B cell (primary cell): ENCODE data around the gene C1orf122. TPM values are rescaled to one million over a fixed set of nuclear protein-coding genes. Genes with fewer than 3 reads are reported as not detected.

Experiments
- ATAC-seq: fragments of 200-7000 bp; cut with Tn5 transposase; one replicate; pipeline ENCODE4 v1.10.0; 2021; ENCODE audit warnings: low read depth, mild to moderate bottlenecking, moderate number of reproducible peaks, moderate library complexity
- CTCF ChIA-PET: fragments of 350-600 bp; sonication (Branson Sonifier 250); formaldehyde crosslinking; loops from one replicate; lab custom pipeline; 2021; ENCODE audit warnings: antibody characterized with exemption, inconsistent platforms; lab: Charles Lee
- POLR2A ChIA-PET: fragments of 350-600 bp; sonication (Branson Sonifier 250); formaldehyde crosslinking; loops from one replicate; lab custom pipeline; 2021; ENCODE audit warnings: antibody characterized with exemption; lab: Charles Lee
- DNase-seq: peaks from one replicate; pipeline ENCODE4 v3.0.0; 2013
- H2AFZ ChIP-seq: 2 replicates; pipeline ENCODE4 v1.6.1; 2012; ENCODE audit warnings: mild to moderate bottlenecking, low read depth, low read length; ENCODE audit not compliant: insufficient read depth, poor library complexity, severe bottlenecking
- H3K27ac ChIP-seq, 2 donors: 1 replicate in 1 of 2; 2 replicates in 1 of 2; pipeline ENCODE4 v1.5.1; 2012 to 2013; ENCODE audit warnings: low read length in 2 of 2, mild to moderate bottlenecking in 2 of 2, moderate library complexity in 1 of 2
- H3K27me3 ChIP-seq, 4 experiments: fragments of 200-600 bp in 1 of 4; sonication (generic) in 1 of 4; replicated peaks in 1 of 4; 1 replicate in 2 of 4; 2 replicates in 2 of 4; pipeline versions ENCODE4 v1.6.1 to v1.7.0; 2013 to 2016; ENCODE audit warnings: low read length in 3 of 4, mild to moderate bottlenecking in 2 of 4, mixed read lengths in 1 of 4, moderate library complexity in 1 of 4; ENCODE audit not compliant: insufficient read depth in 4 of 4, control insufficient read depth in 3 of 4; ENCODE audit errors: control extremely low read depth in 1 of 4
- H3K36me3 ChIP-seq, 2 experiments: replicated peaks in 1 of 2; 1 replicate in 1 of 2; 2 replicates in 1 of 2; pipeline versions ENCODE4 v1.6.1 to v1.7.1; 2013; ENCODE audit warnings: low read length in 1 of 2; ENCODE audit not compliant: insufficient read depth in 2 of 2, control insufficient read depth in 1 of 2; ENCODE audit errors: control extremely low read depth in 1 of 2, extremely low read depth in 1 of 2
- H3K4me1 ChIP-seq, 2 donors: fragments of 200-600 bp in 1 of 2; sonication (generic) in 1 of 2; 1 replicate in 1 of 2; 2 replicates in 1 of 2; pipeline versions ENCODE4 v1.5.1 to v1.6.1; 2013 to 2017; ENCODE audit warnings: low read length in 2 of 2; ENCODE audit not compliant: control insufficient read depth in 2 of 2, insufficient read depth in 2 of 2
- H3K4me2 ChIP-seq: replicated peaks from 2 replicates; pipeline ENCODE3; 2012; ENCODE audit warnings: mild to moderate bottlenecking, low read depth, low read length; ENCODE audit not compliant: poor library complexity, severe bottlenecking
- H3K4me3 ChIP-seq, 5 experiments: fragments of 200-600 bp in 1 of 5; sonication (generic) in 1 of 5; 1 replicate in 3 of 5; 2 replicates in 2 of 5; pipeline versions ENCODE4 v1.5.1 to v1.7.0; 2011 to 2016; ENCODE audit warnings: low read length in 4 of 5, mild to moderate bottlenecking in 4 of 5, low read depth in 2 of 5, control low read depth in 1 of 5, moderate library complexity in 1 of 5; ENCODE audit not compliant: insufficient read depth in 1 of 5; ENCODE audit errors: control extremely low read depth in 1 of 5, extremely low read depth in 1 of 5
- H3K79me2 ChIP-seq: fragments of 200-600 bp; sonication (generic); one replicate; pipeline ENCODE4 v1.6.0; 2016; ENCODE audit warnings: low read length; ENCODE audit not compliant: control insufficient read depth, insufficient read depth
- H3K9ac ChIP-seq: fragments of 200-600 bp; sonication (generic); 2 replicates; pipeline ENCODE4 v1.6.1; 2017; ENCODE audit warnings: mild to moderate bottlenecking, low read length, moderate library complexity
- H3K9me3 ChIP-seq, 3 donors: one replicate each; pipeline versions ENCODE4 v1.6.1 to v1.7.1; 2013; ENCODE audit warnings: low read length in 2 of 3; ENCODE audit not compliant: control insufficient read depth in 2 of 3, insufficient read depth in 1 of 3; ENCODE audit errors: control extremely low read depth in 1 of 3
- H4K20me1 ChIP-seq: 2 replicates; pipeline ENCODE4 v1.6.0; 2012; ENCODE audit warnings: mild to moderate bottlenecking, low read length; ENCODE audit not compliant: insufficient read depth, control insufficient read depth, poor library complexity, severe bottlenecking
- H3K27ac Mint-ChIP-seq: one replicate; pipeline ENCODE4 v1.8.0; 2021; ENCODE audit warnings: mixed read lengths
- H3K27me3 Mint-ChIP-seq: one replicate; pipeline ENCODE4 v1.8.0; 2021; ENCODE audit warnings: mixed read lengths
- H3K4me1 Mint-ChIP-seq: one replicate; pipeline ENCODE4 v1.8.0; 2021; ENCODE audit warnings: mixed read lengths
- H3K4me3 Mint-ChIP-seq: one replicate; pipeline ENCODE4 v1.8.0; 2021; ENCODE audit warnings: mixed read lengths
- H3K9me3 Mint-ChIP-seq: one replicate; pipeline ENCODE4 v1.8.0; 2022; ENCODE audit warnings: mixed read lengths; ENCODE audit not compliant: insufficient read depth
- EZH2 ChIP-seq: IDR thresholded peaks from 2 replicates; pipeline ENCODE4 v1.6.1; 2012; ENCODE audit warnings: borderline replicate concordance, low read depth, mild to moderate bottlenecking, moderate library complexity, low read length; ENCODE audit not compliant: insufficient read depth, poor library complexity, severe bottlenecking
- WGBS: methylation state at CpG from one replicate; pipeline ENCODE4 v1.1.5; 2013; ENCODE audit warnings: missing lambda C conversion rate; ENCODE audit not compliant: insufficient coverage; 5-methylcytosine and 5-hydroxymethylcytosine counted together
- intact Hi-C: fragments of 100-400 bp; cut with micrococcal nuclease; formaldehyde crosslinking; loops from one replicate; pipeline ENCODE4 v1.10.0; 2022
- polyA plus RNA-seq: library from polyadenylated mRNA; depleted of rRNA; stranded (reverse); fragments of >200 nt; gene quantifications from 2 replicates; pipeline ENCODE4 v1.2.3, GENCODE V29; 2012
- total RNA-seq, 2 donors: library from RNA; stranded (reverse); fragments of 120-200 nt in 1 of 2; gene quantifications; 1 replicate in 1 of 2; 2 replicates in 1 of 2; pipeline versions ENCODE4 v1.2.3 to v1.2.4, GENCODE V29; 2013 to 2022
- TF ChIP-seq, protein P1 (sequence below): fragments of 200-600 bp; IDR thresholded peaks from one replicate; pipeline ENCODE4 v1.8.0; 2022; ENCODE audit warnings: antibody characterized with exemption, mild to moderate bottlenecking

The C1orf122 gene
- total and polyA plus RNA-seq, 2 donors (not counting 1 experiment from before 2014, with no cell fraction given) = 15.7 to 16.9 TPM

DNA sequence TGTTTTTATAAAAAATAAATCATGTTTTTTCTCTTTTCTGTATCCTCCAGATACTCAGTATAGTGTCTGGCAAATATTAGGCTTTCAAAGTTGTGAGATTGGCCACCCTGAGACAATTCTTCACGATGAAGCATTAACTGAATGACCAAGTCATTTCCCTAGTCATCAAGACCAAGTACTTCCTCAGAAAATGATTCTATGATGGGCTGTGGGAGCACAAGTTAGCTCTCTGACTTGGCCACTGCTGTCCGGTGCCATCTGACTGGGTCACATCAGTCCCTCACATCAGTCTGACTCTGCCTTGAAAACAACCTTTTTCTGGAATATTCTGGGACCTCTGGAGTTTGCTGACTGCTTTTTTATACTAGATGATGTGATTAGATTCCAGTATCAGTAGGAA is 13.9 kb downstream of the C1orf122 start:
- Histone ChIP-seq H3K27me3 (no peaks in the 10 kb centered on the region), H4K20me1 (no peaks in the 10 kb centered on the region), H3K36me3 (peaks cover 5 to 53% of the 10 kb centered on the region in 2 experiments), H3K9ac (no peak overlapping the region), H3K4me3 (no peak overlapping the region), H3K9me3 (no peaks in the 10 kb centered on the region), H3K4me1 (peaks cover 6 to 13% of the 10 kb centered on the region in 2 donors), H3K79me2 (peaks cover 4% of the 10 kb centered on the region), H3K4me2 (no peak overlapping the region), H3K27ac (no peak overlapping the region), H2AFZ (no peak overlapping the region)
- TF ChIP-seq, protein P1, sequence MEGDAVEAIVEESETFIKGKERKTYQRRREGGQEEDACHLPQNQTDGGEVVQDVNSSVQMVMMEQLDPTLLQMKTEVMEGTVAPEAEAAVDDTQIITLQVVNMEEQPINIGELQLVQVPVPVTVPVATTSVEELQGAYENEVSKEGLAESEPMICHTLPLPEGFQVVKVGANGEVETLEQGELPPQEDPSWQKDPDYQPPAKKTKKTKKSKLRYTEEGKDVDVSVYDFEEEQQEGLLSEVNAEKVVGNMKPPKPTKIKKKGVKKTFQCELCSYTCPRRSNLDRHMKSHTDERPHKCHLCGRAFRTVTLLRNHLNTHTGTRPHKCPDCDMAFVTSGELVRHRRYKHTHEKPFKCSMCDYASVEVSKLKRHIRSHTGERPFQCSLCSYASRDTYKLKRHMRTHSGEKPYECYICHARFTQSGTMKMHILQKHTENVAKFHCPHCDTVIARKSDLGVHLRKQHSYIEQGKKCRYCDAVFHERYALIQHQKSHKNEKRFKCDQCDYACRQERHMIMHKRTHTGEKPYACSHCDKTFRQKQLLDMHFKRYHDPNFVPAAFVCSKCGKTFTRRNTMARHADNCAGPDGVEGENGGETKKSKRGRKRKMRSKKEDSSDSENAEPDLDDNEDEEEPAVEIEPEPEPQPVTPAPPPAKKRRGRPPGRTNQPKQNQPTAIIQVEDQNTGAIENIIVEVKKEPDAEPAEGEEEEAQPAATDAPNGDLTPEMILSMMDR = no peak
- TF ChIP-seq EZH2 = no peak
- peaks cover 18% of the 10 kb centered on the region for H3K4me1 Mint-ChIP-seq
- no CpG with 5 or more reads among the region's 2 CpGs for WGBS
- no peak overlapping the region for H3K27ac Mint-ChIP-seq
- ChIA-PET CTCF (interaction anchor here (2.3 kb wide), 1 partner anchor 39 kb away, joined by 9 read pairs; the partner anchor contains the start of gene MTF1), POLR2A (no interaction called here)
- H3K9me3 Mint-ChIP-seq = no peaks in the 10 kb centered on the region
- ATAC-seq (no peak), DNase-seq (no peak)
- no peaks in the 10 kb centered on the region for H3K27me3 Mint-ChIP-seq
- no peak overlapping the region for H3K4me3 Mint-ChIP-seq
- intact Hi-C loops = no loop called here

DNA sequence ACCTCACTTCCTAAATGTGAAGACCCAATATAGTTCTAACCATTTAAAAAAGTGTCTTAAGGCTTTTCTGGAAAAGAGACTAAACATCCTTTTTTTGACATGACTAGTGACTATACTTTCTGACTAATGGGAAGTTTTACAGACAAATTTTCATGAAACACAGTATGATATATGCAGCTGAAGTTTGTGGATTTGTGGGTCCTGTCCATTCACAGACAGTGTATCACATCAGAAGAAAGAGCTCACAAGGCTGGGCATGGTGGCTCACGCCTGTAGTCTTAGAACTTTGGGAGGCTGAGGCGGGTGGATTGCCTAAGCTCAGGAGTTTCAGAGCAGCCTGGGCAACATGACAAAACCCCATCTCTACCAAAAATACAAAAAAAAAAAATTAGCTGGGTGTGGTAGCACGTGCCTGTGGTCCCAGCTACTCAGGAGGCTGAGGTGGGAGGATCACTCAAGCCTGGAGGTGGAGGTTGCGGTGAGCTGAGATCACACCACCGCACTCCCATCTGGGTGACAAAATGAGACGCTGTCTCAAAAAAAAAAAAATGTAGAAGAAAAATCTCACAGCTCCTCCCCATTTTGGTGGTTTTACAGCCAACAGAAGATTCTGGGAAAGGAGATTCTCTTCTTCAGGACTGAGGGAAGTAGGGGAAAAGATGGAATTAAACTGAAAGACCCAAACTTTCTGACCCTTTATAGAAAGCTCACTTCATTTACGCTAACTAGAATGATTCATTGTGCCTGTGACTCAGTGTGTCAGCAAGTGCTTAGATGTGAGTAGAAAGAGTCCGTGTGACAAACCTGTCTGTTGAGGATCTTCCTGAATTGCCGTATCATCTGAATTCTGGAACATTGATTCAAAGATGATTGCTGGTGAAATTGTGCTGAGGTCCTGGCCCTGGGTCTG is 15.6 kb downstream of the C1orf122 start:
- peaks cover 5 to 38% of the 10 kb centered on the region in 2 experiments for H3K36me3 ChIP-seq
- peaks cover 6 to 13% of the 10 kb centered on the region in 2 donors for H3K4me1 ChIP-seq
- DNase-seq (no peak), ATAC-seq (no peak)
- Mint-ChIP-seq H3K27ac (no peak overlapping the region), H3K9me3 (no peaks in the 10 kb centered on the region), H3K4me3 (no peak overlapping the region), H3K4me1 (peaks cover 18% of the 10 kb centered on the region), H3K27me3 (no peaks in the 10 kb centered on the region)
- no peaks in the 10 kb centered on the region for H4K20me1 ChIP-seq
- no peaks in the 10 kb centered on the region for H3K9me3 ChIP-seq
- no peak overlapping the region for H3K4me3 ChIP-seq
- intact Hi-C loops = no loop called here
- no peak overlapping the region for H3K4me2 ChIP-seq
- WGBS = 92% methylated on average over 3 of the region's 9 CpGs
- peaks cover 4% of the 10 kb centered on the region for H3K79me2 ChIP-seq
- no peaks in the 10 kb centered on the region for H3K27me3 ChIP-seq
- CTCF ChIA-PET = interaction anchor here (1.0 to 1.6 kb wide), 3 partner anchors 11 to 71 kb away, joined by 3 to 6 read pairs (median 4); partner anchors contain the start of gene MTF1
- no peak overlapping the region for H3K27ac ChIP-seq
- H3K9ac ChIP-seq = no peak overlapping the region
- POLR2A ChIA-PET = no interaction called here
- no peak overlapping the region for H2AFZ ChIP-seq
- TF ChIP-seq, protein P1 = no peak
- TF ChIP-seq EZH2 = no peak
